HG02943 (cell line): Measurements from ENCODE around the gene CRTAC1.

ENCODE experiments used
- ATAC-seq: cut with Tn5 transposase; IDR thresholded peaks from one replicate; pipeline ENCODE4 v1.9.1; 2021; ENCODE audit warnings: mild to moderate bottlenecking, low read depth, moderate library complexity; ENCODE audit not compliant: unreplicated experiment

CRTAC1 gene

GRCh38 chr10:97879241-97879640 lies 151.2 kb downstream of the CRTAC1 start:
- no peak for ATAC-seq

- no peak for ATAC-seq
Observed at GRCh38 chr10:97876402-97876801, 154.0 kb downstream of the CRTAC1 start.

GRCh38 chr10:97875391-97875790 lies 155.0 kb downstream of the CRTAC1 start:
- ATAC-seq: no peak

GRCh38 chr10:97874332-97874731 lies 156.1 kb downstream of the CRTAC1 start:
- ATAC-seq: no peak

GRCh38 chr10:97873569-97873968 lies 156.9 kb downstream of the CRTAC1 start:
- ATAC-seq: no peak

- no peak for ATAC-seq
Observed at GRCh38 chr10:97870990-97871389, 159.4 kb downstream of the CRTAC1 start.

- ATAC-seq: peak; percentile 87
Observed at GRCh38 chr10:97869091-97870042, 161.1 kb downstream of the CRTAC1 start.

GRCh38 chr10:97868134-97868685 lies 162.2 kb downstream of the CRTAC1 start:
- ATAC-seq: no peak

GRCh38 chr10:97867220-97867800 lies 163.1 kb downstream of the CRTAC1 start:
- no peak for ATAC-seq

- no peak for ATAC-seq
Observed at GRCh38 chr10:97866524-97867219, 163.7 kb downstream of the CRTAC1 start.

GRCh38 chr10:97865488-97865887 lies 164.9 kb downstream of the CRTAC1 start:
- ATAC-seq: no peak

GRCh38 chr10:97863808-97864207 lies 166.6 kb downstream of the CRTAC1 start:
- no peak for ATAC-seq

- ATAC-seq: no peak
Observed at GRCh38 chr10:97861924-97862323, 168.5 kb downstream of the CRTAC1 start.

- no peak for ATAC-seq
Observed at GRCh38 chr10:97861097-97861750, 169.2 kb downstream of the CRTAC1 start.

GRCh38 chr10:97858001-97858439 lies 172.4 kb downstream of the CRTAC1 start:
- ATAC-seq: no peak

GRCh38 chr10:97854743-97855142 lies 175.7 kb downstream of the CRTAC1 start:
- no peak for ATAC-seq

- ATAC-seq: no peak
Observed at GRCh38 chr10:97852840-97853405, 177.5 kb downstream of the CRTAC1 start.

- no peak for ATAC-seq
Observed at GRCh38 chr10:97852277-97852676, 178.1 kb downstream of the CRTAC1 start.

GRCh38 chr10:97851341-97852001 lies 178.9 kb downstream of the CRTAC1 start:
- no peak for ATAC-seq
